K562 (cell line): ENCODE data around the gene DPAGT1. TPM values are rescaled to one million over a fixed set of nuclear protein-coding genes. Genes with fewer than 3 reads are reported as not detected.
A peak's percentile ranks its signal among the peaks of the same experiment; 100 is the strongest.

Experiments used
- ARID1B ChIP-seq: fragments of 450-650 bp; IDR thresholded peaks from 2 replicates; pipeline ENCODE4 v1.6.1; 2016; ENCODE audit warnings: antibody characterized with exemption, mild to moderate bottlenecking, inconsistent platforms
- CREM ChIP-seq: IDR thresholded peaks from 2 replicates; pipeline ENCODE4 v1.6.1; 2014; ENCODE audit warnings: antibody characterized with exemption, low read depth
- GATAD2B ChIP-seq: fragments of 450-650 bp; IDR thresholded peaks from 2 replicates; pipeline ENCODE4 v1.6.1; 2017; ENCODE audit warnings: mild to moderate bottlenecking, borderline replicate concordance
- GTF2E2 ChIP-seq: fragments of 200-800 bp; sonication (Bioruptor generic); IDR thresholded peaks from 2 replicates; pipeline ENCODE4 v1.6.1; 2016; ENCODE audit warnings: missing genetic modification characterization, missing compliant biosample characterization
- HLTF ChIP-seq: fragments of 450-650 bp; IDR thresholded peaks from 2 replicates; pipeline ENCODE4 v1.6.1; 2016
- PHTF2 ChIP-seq: fragments of 250-450 bp; sonication (Bioruptor Pico); IDR thresholded peaks from 2 replicates; pipeline ENCODE4 v1.5.0; 2021; ENCODE audit warnings: mild to moderate bottlenecking
- POLR2G ChIP-seq: fragments of 200-400 bp; formaldehyde crosslinking; IDR thresholded peaks from 2 replicates; pipeline ENCODE4 v1.6.1; 2017; ENCODE audit warnings: low read depth, mild to moderate bottlenecking, antibody characterized with exemption, low read length, moderate library complexity
- TAF1 ChIP-seq: IDR thresholded peaks from 2 replicates; pipeline ENCODE4 v1.6.1; 2011; ENCODE audit warnings: mild to moderate bottlenecking, low read length, moderate library complexity; ENCODE audit not compliant: insufficient read depth, control insufficient read depth, severe bottlenecking; ENCODE audit errors: extremely low read depth
- ZNF232 ChIP-seq: sonication (generic); formaldehyde crosslinking; IDR thresholded peaks from 2 replicates; pipeline ENCODE4 v1.8.0; 2022; ENCODE audit warnings: mild to moderate bottlenecking, missing genetic modification reagents
- polyA plus RNA-seq, 8 experiments: library from polyadenylated mRNA; depleted of rRNA in 4 of 8; stranded (reverse) in 5 of 8; unstranded in 3 of 8; fragments of >200 nt; fragmentation: Nextera tagmentation in 2 of 8; fragmentation: Illumina TruSeq in 1 of 8; extraction: Ambion mirVana in 2 of 8; extraction: Trizol in 1 of 8; gene quantifications; 2 replicates each; pipeline versions ENCODE4 v1.2.1 to v1.2.3, GENCODE V29; 2011 to 2014; ENCODE audit warnings: inconsistent platforms in 1 of 8, missing spikeins in 1 of 8
- total RNA-seq, 7 experiments: library from RNA; depleted of rRNA in 6 of 7; stranded (reverse); fragments of >200 nt in 6 of 7; fragmentation: Illumina TruSeq in 2 of 7; extraction: Trizol in 2 of 7; gene quantifications; 2 replicates each; pipeline versions ENCODE4 v1.2.1 to v1.2.3, GENCODE V29; 2011 to 2021; ENCODE audit warnings: low replicate concordance in 1 of 7
- TF ChIP-seq, protein P1 (sequence below), 2 experiments: fragments of 450-650 bp; IDR thresholded peaks; 2 replicates each; pipeline ENCODE4 v1.6.1; 2016
- TF ChIP-seq, protein P2 (sequence below): fragments of 250-450 bp; sonication (Bioruptor Pico); IDR thresholded peaks from 2 replicates; pipeline ENCODE4 v1.5.0; 2022; ENCODE audit warnings: mild to moderate bottlenecking
- TF ChIP-seq, protein P3 (sequence below): fragments of 450-650 bp; IDR thresholded peaks from 2 replicates; pipeline ENCODE4 v1.6.1; 2016; ENCODE audit warnings: missing biosample characterization, missing genetic modification characterization
- TF ChIP-seq, protein P4 (sequence below): fragments of 450-650 bp; formaldehyde crosslinking; IDR thresholded peaks from 2 replicates; pipeline ENCODE4 v1.4.0; 2022; ENCODE audit warnings: mild to moderate bottlenecking, moderate library complexity
- TF ChIP-seq, protein P5 (sequence below), 2 experiments: fragments of 450-650 bp; IDR thresholded peaks; 2 replicates each; pipeline ENCODE4 v1.6.1; 2016; ENCODE audit warnings: mild to moderate bottlenecking in 2 of 2, borderline replicate concordance in 1 of 2, low read depth in 1 of 2, moderate library complexity in 1 of 2

DPAGT1 gene
- total and polyA plus RNA-seq, 9 of the 15 experiments (the other 6 are each of a cell fraction or from before 2014, with no cell fraction given) = 29.9 to 135 (median 85.0) TPM

DNA sequence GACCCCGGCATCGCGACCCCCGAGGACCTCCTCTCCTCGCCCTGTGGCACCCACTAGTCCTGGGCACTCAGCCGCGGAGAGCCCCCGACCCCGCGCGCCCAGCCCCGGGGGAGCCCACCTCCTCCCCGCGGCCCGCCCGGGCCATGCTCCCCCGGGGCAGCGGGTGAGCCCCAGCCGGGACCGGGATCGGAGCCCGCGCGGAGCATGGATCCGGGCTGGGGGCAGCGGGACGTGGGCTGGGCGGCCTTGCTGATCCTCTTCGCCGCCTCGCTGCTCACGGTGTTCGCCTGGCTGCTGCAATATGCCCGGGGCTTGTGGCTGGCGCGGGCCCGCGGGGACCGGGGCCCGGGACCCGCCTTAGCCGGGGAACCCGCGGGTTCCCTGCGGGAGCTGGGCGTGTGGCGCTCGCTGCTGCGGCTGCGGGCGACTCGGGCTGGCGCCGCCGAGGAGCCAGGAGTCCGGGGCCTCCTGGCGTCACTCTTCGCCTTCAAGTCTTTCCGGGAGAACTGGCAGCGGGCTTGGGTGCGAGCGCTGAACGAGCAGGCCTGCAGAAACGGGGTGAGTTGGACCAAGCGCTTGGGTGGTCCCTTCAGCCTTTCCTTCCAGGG lies 6.0 kb upstream of the DPAGT1 start (continued):
- TF ChIP-seq TAF1 (no peak), POLR2G (peak; percentile 43), ARID1B (no peak), GATAD2B (0 out of 2 replicates have a peak, but pooled peaks have one; percentile 66), ZNF232 (CRISPR knock-in tag) (no peak), GTF2E2 (tag) (no peak), CREM (0 out of 2 replicates have a peak, but pooled peaks have one; percentile 4), PHTF2 (CRISPR knock-in tag) (no peak), HLTF (no peak)
- TF ChIP-seq, protein P1, sequence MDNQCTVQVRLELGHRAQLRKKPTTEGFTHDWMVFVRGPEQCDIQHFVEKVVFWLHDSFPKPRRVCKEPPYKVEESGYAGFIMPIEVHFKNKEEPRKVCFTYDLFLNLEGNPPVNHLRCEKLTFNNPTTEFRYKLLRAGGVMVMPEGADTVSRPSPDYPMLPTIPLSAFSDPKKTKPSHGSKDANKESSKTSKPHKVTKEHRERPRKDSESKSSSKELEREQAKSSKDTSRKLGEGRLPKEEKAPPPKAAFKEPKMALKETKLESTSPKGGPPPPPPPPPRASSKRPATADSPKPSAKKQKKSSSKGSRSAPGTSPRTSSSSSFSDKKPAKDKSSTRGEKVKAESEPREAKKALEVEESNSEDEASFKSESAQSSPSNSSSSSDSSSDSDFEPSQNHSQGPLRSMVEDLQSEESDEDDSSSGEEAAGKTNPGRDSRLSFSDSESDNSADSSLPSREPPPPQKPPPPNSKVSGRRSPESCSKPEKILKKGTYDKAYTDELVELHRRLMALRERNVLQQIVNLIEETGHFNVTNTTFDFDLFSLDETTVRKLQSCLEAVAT (IDR thresholded peaks at IDR 0.05) = no peak
- TF ChIP-seq, protein P2, sequence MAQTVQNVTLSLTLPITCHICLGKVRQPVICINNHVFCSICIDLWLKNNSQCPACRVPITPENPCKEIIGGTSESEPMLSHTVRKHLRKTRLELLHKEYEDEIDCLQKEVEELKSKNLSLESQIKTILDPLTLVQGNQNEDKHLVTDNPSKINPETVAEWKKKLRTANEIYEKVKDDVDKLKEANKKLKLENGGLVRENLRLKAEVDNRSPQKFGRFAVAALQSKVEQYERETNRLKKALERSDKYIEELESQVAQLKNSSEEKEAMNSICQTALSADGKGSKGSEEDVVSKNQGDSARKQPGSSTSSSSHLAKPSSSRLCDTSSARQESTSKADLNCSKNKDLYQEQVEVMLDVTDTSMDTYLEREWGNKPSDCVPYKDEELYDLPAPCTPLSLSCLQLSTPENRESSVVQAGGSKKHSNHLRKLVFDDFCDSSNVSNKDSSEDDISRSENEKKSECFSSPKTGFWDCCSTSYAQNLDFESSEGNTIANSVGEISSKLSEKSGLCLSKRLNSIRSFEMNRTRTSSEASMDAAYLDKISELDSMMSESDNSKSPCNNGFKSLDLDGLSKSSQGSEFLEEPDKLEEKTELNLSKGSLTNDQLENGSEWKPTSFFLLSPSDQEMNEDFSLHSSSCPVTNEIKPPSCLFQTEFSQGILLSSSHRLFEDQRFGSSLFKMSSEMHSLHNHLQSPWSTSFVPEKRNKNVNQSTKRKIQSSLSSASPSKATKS (CRISPR knock-in tag) = no peak
- TF ChIP-seq, protein P3, sequence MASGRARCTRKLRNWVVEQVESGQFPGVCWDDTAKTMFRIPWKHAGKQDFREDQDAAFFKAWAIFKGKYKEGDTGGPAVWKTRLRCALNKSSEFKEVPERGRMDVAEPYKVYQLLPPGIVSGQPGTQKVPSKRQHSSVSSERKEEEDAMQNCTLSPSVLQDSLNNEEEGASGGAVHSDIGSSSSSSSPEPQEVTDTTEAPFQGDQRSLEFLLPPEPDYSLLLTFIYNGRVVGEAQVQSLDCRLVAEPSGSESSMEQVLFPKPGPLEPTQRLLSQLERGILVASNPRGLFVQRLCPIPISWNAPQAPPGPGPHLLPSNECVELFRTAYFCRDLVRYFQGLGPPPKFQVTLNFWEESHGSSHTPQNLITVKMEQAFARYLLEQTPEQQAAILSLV (tag) = no peak
- TF ChIP-seq, protein P4, sequence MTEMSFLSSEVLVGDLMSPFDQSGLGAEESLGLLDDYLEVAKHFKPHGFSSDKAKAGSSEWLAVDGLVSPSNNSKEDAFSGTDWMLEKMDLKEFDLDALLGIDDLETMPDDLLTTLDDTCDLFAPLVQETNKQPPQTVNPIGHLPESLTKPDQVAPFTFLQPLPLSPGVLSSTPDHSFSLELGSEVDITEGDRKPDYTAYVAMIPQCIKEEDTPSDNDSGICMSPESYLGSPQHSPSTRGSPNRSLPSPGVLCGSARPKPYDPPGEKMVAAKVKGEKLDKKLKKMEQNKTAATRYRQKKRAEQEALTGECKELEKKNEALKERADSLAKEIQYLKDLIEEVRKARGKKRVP (CRISPR knock-in tag) = no peak
- TF ChIP-seq, protein P5, sequence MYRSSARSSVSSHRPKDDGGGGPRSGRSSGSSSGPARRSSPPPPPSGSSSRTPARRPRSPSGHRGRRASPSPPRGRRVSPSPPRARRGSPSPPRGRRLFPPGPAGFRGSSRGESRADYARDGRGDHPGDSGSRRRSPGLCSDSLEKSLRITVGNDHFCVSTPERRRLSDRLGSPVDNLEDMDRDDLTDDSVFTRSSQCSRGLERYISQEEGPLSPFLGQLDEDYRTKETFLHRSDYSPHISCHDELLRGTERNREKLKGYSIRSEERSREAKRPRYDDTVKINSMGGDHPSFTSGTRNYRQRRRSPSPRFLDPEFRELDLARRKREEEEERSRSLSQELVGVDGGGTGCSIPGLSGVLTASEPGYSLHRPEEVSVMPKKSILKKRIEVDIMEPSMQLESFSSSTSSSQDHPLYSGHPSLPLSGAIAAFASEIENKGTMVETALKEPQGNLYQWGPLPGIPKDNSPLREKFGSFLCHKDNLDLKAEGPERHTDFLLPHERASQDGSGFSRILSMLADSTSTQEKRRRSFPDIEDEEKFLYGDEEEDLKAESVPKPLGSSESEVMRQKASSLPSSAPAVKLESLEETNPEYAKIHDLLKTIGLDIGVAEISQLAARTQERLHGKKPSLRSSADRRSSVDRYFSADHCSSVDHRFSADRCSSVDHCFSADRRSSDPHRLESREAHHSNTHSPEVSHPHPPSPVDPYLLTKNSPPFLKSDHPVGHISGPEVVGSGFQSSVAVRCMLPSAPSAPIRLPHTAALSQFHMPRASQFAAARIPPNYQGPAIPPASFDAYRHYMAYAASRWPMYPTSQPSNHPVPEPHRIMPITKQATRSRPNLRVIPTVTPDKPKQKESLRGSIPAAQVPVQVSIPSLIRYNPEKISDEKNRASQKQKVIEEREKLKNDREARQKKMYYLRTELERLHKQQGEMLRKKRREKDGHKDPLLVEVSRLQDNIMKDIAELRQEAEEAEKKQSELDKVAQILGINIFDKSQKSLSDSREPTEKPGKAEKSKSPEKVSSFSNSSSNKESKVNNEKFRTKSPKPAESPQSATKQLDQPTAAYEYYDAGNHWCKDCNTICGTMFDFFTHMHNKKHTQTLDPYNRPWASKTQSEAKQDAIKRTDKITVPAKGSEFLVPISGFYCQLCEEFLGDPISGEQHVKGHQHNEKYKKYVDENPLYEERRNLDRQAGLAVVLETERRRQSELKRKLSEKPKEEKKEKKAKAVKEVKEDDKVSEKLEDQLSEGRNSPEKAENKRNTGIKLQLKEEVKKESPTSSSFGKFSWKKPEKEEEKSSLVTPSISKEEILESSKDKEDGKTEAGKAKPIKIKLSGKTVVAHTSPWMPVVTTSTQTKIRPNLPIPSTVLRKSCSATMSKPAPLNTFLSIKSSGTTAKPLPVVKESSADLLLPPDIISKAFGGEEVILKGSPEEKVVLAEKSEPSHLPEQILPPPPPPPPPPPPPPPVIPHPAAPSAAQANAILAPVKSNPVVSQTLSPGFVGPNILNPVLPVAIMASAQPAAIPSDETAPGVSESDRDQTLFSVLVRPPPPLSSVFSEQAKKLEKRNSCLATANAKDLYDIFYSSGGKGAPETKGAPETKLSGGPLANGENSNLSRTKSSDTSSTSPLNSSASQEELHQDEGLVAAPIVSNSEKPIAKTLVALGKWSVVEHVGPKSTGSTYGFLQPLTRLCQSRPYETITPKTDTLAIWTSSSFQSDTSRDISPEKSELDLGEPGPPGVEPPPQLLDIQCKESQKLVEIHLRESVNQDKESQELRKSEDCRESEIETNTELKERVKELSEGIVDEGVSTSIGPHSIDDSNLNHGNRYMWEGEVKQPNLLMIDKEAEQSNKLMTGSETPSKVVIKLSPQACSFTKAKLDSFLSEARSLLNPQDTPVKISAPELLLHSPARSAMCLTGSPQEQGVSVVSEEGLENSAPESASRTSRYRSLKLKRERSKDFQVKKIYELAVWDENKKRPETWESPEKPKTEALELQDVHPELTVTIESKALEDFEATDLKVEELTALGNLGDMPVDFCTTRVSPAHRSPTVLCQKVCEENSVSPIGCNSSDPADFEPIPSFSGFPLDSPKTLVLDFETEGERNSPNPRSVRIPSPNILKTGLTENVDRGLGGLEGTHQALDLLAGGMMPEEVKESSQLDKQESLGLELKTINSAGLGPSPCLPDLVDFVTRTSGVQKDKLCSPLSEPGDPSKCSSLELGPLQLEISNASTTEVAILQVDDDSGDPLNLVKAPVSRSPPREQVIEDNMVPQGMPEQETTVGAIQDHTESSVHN (IDR thresholded peaks at IDR 0.05; ENCODE audit: borderline replicate concordance in 1 of 2, low read depth in 1 of 2) = no peak
